IgD-negative memory B cell (primary cell): ENCODE data around the gene B4GALNT4. TPM values are rescaled to one million over a fixed set of nuclear protein-coding genes. Genes with fewer than 3 reads are reported as not detected.
"Not testable (repeated sequence)": the region's sequence is repeated elsewhere in the genome, so short reads cannot be mapped to it uniquely, and the experiment has no call there.

ENCODE experiments used
- H3K27ac Mint-ChIP-seq, 3 donors: one replicate each; pipeline ENCODE4 v1.8.0; 2020 to 2022; ENCODE audit warnings: mild to moderate bottlenecking in 3 of 3, mixed read lengths in 3 of 3, moderate library complexity in 1 of 3
- H3K27me3 Mint-ChIP-seq: one replicate; pipeline ENCODE4 v1.8.0; 2021; ENCODE audit warnings: mixed read lengths
- H3K36me3 Mint-ChIP-seq: one replicate; pipeline ENCODE4 v1.8.0; 2020; ENCODE audit warnings: mild to moderate bottlenecking, mixed read lengths
- H3K4me1 Mint-ChIP-seq, 3 donors: one replicate each; pipeline ENCODE4 v1.8.0; 2020 to 2022; ENCODE audit warnings: mixed read lengths in 3 of 3, mild to moderate bottlenecking in 1 of 3
- H3K4me3 Mint-ChIP-seq, 4 donors: one replicate each; pipeline ENCODE4 v1.8.0; 2020 to 2022; ENCODE audit warnings: mild to moderate bottlenecking in 4 of 4, mixed read lengths in 4 of 4, moderate library complexity in 3 of 4
- H3K9me3 Mint-ChIP-seq, 3 donors: one replicate each; pipeline ENCODE4 v1.8.0; 2020 to 2021; ENCODE audit warnings: mixed read lengths in 3 of 3, mild to moderate bottlenecking in 1 of 3
- polyA plus RNA-seq: library from polyadenylated mRNA; unstranded; fragments of 300-500 nt; fragmentation: Illumina TruSeq; gene quantifications from one replicate; pipeline ENCODE4 v1.2.3, GENCODE V29; 2021

B4GALNT4 gene
- polyA plus RNA-seq, 1 donor from 2014 or later: not detected

GRCh38 chr11:416051-416756 lies 46.9 kb downstream of the B4GALNT4 start:
- Mint-ChIP-seq H3K36me3 (no peaks in the 10 kb centered on the region), H3K4me3 (peak overlapping the region; percentile 24 to 96 (median 93)), H3K27me3 (no peaks in the 10 kb centered on the region), H3K27ac (peak overlapping the region in 2 of 3 donors; percentile 40 to 61), H3K4me1 (peaks cover 0 to 22% (median 12%) of the 10 kb centered on the region in 3 donors), H3K9me3 (no peaks in the 10 kb centered on the region)

GRCh38 chr11:416757-417621 lies 47.7 kb downstream of the B4GALNT4 start:
- H3K27me3 Mint-ChIP-seq: no peaks in the 10 kb centered on the region
- no peaks in the 10 kb centered on the region for H3K9me3 Mint-ChIP-seq
- no peak overlapping the region for H3K27ac Mint-ChIP-seq
- peaks cover 0 to 22% (median 12%) of the 10 kb centered on the region in 3 donors for H3K4me1 Mint-ChIP-seq
- H3K4me3 Mint-ChIP-seq: peak overlapping the region; percentile 39 to 93 (median 64)
- no peaks in the 10 kb centered on the region for H3K36me3 Mint-ChIP-seq

- H3K27ac Mint-ChIP-seq: peak overlapping the region in 1 of 3 donors; percentile 16
- H3K36me3 Mint-ChIP-seq: no peaks in the 10 kb centered on the region
- H3K9me3 Mint-ChIP-seq: no peaks in the 10 kb centered on the region
- peak overlapping the region; percentile 57 to 84 (median 74) for H3K4me3 Mint-ChIP-seq
- peaks cover 0 to 22% (median 12%) of the 10 kb centered on the region in 3 donors for H3K4me1 Mint-ChIP-seq
- no peaks in the 10 kb centered on the region for H3K27me3 Mint-ChIP-seq
Observed at GRCh38 chr11:417652-418342, 48.5 kb downstream of the B4GALNT4 start.

- H3K27ac Mint-ChIP-seq: no peak overlapping the region
- no peaks in the 10 kb centered on the region for H3K9me3 Mint-ChIP-seq
- peak overlapping the region in 3 of 4 donors; percentile 27 to 74 (median 38) for H3K4me3 Mint-ChIP-seq
- H3K4me1 Mint-ChIP-seq: peaks cover 0 to 19% (median 10%) of the 10 kb centered on the region in 3 donors
- peaks cover 1% of the 10 kb centered on the region for H3K36me3 Mint-ChIP-seq
- no peaks in the 10 kb centered on the region for H3K27me3 Mint-ChIP-seq
Observed at GRCh38 chr11:418343-419247, 49.3 kb downstream of the B4GALNT4 start.

GRCh38 chr11:419248-420005 lies 50.1 kb downstream of the B4GALNT4 start:
- no peak overlapping the region for H3K27ac Mint-ChIP-seq
- peaks cover 0 to 16% (median 7%) of the 10 kb centered on the region in 3 donors for H3K4me1 Mint-ChIP-seq
- no peaks in the 10 kb centered on the region for H3K27me3 Mint-ChIP-seq
- peaks cover 1% of the 10 kb centered on the region for H3K36me3 Mint-ChIP-seq
- H3K9me3 Mint-ChIP-seq: no peaks in the 10 kb centered on the region
- H3K4me3 Mint-ChIP-seq: no peak overlapping the region

- H3K27me3 Mint-ChIP-seq: no peaks in the 10 kb centered on the region
- no peak overlapping the region for H3K4me3 Mint-ChIP-seq
Observed at GRCh38 chr11:420054-420910, 51.0 kb downstream of the B4GALNT4 start.

GRCh38 chr11:420911-421321 lies 51.6 kb downstream of the B4GALNT4 start:
- no peaks in the 10 kb centered on the region for H3K9me3 Mint-ChIP-seq
- H3K36me3 Mint-ChIP-seq: peaks cover 5% of the 10 kb centered on the region
- no peaks in the 10 kb centered on the region for H3K27me3 Mint-ChIP-seq
- H3K27ac Mint-ChIP-seq: no peak overlapping the region
- no peak overlapping the region for H3K4me3 Mint-ChIP-seq
- peaks cover 0 to 8% (median 4%) of the 10 kb centered on the region in 3 donors for H3K4me1 Mint-ChIP-seq

More at GRCh38 chr11:420054-420910, 51.0 kb downstream of the B4GALNT4 start:
- Mint-ChIP-seq H3K36me3 (peaks cover 3% of the 10 kb centered on the region), H3K27ac (no peak overlapping the region), H3K4me1 (peaks cover 0 to 9% (median 5%) of the 10 kb centered on the region in 3 donors), H3K9me3 (no peaks in the 10 kb centered on the region)

GRCh38 chr11:422249-422656 lies 53.0 kb downstream of the B4GALNT4 start:
- Mint-ChIP-seq H3K4me1 (peaks cover 0 to 4% (median 0%) of the 10 kb centered on the region in 3 donors), H3K4me3 (peak overlapping the region in 1 of 4 donors; percentile 13), H3K9me3 (no peaks in the 10 kb centered on the region), H3K27me3 (no peaks in the 10 kb centered on the region), H3K27ac (peak overlapping the region in 1 of 3 donors; percentile 72), H3K36me3 (peaks cover 5% of the 10 kb centered on the region)

GRCh38 chr11:424232-424631 lies 54.9 kb downstream of the B4GALNT4 start:
- no peaks in the 10 kb centered on the region for H3K9me3 Mint-ChIP-seq
- peak overlapping the region in 1 of 3 donors; percentile 37 for H3K27ac Mint-ChIP-seq
- H3K36me3 Mint-ChIP-seq: peaks cover 5% of the 10 kb centered on the region
- no peak overlapping the region for H3K4me3 Mint-ChIP-seq
- H3K27me3 Mint-ChIP-seq: no peaks in the 10 kb centered on the region
- H3K4me1 Mint-ChIP-seq: no peaks in the 10 kb centered on the region

GRCh38 chr11:424766-425165 lies 55.5 kb downstream of the B4GALNT4 start:
- H3K27me3 Mint-ChIP-seq: not testable (repeated sequence)

GRCh38 chr11:425301-425700 lies 56.0 kb downstream of the B4GALNT4 start:
- no peak overlapping the region for H3K27ac Mint-ChIP-seq
- no peaks in the 10 kb centered on the region for H3K4me1 Mint-ChIP-seq
- peaks cover 5% of the 10 kb centered on the region for H3K36me3 Mint-ChIP-seq
- no peaks in the 10 kb centered on the region for H3K27me3 Mint-ChIP-seq
- no peaks in the 10 kb centered on the region for H3K9me3 Mint-ChIP-seq
- H3K4me3 Mint-ChIP-seq: no peak overlapping the region

More at GRCh38 chr11:424766-425165, 55.5 kb downstream of the B4GALNT4 start:
- not testable (repeated sequence) for H3K4me1 Mint-ChIP-seq, H3K9me3 Mint-ChIP-seq, H3K36me3 Mint-ChIP-seq, H3K4me3 Mint-ChIP-seq
- peak overlapping the region in 1 of 3 donors; percentile 37 for H3K27ac Mint-ChIP-seq

GRCh38 chr11:426851-427250 lies 57.6 kb downstream of the B4GALNT4 start:
- H3K27me3 Mint-ChIP-seq: no peaks in the 10 kb centered on the region
- H3K9me3 Mint-ChIP-seq: no peaks in the 10 kb centered on the region
- no peaks in the 10 kb centered on the region for H3K4me1 Mint-ChIP-seq
- H3K4me3 Mint-ChIP-seq: no peak overlapping the region
- H3K36me3 Mint-ChIP-seq: peaks cover 5% of the 10 kb centered on the region
- no peak overlapping the region for H3K27ac Mint-ChIP-seq

- peaks cover 4% of the 10 kb centered on the region for H3K36me3 Mint-ChIP-seq
- no peak overlapping the region for H3K4me3 Mint-ChIP-seq
- no peaks in the 10 kb centered on the region for H3K9me3 Mint-ChIP-seq
- H3K4me1 Mint-ChIP-seq: no peaks in the 10 kb centered on the region
- H3K27me3 Mint-ChIP-seq: no peaks in the 10 kb centered on the region
- H3K27ac Mint-ChIP-seq: no peak overlapping the region
Observed at GRCh38 chr11:428295-428694, 59.0 kb downstream of the B4GALNT4 start.
